NT2/D1 (cell line): ENCODE data around the gene TDRD5.
"Not testable (repeated sequence)": the region's sequence is repeated elsewhere in the genome, so short reads cannot be mapped to it uniquely, and the experiment has no call there.

Experiments used
- DNase-seq: peaks from one replicate; pipeline ENCODE4 v3.0.0-alpha.2; 2011; ENCODE audit warnings: low read depth, low spot score
- H3K27me3 ChIP-seq: 2 replicates; pipeline ENCODE4 v1.6.0; 2011; ENCODE audit warnings: mild to moderate bottlenecking; ENCODE audit not compliant: insufficient read length, insufficient read depth
- H3K36me3 ChIP-seq: 2 replicates; pipeline ENCODE4 v1.6.1; 2011; ENCODE audit warnings: mild to moderate bottlenecking, low read length, mixed read lengths; ENCODE audit not compliant: insufficient read depth, insufficient read length
- H3K4me1 ChIP-seq: 2 replicates; pipeline ENCODE4 v1.5.1; 2011; ENCODE audit not compliant: insufficient read depth, insufficient read length
- H3K4me3 ChIP-seq: 2 replicates; pipeline ENCODE4 v1.5.1; 2011; ENCODE audit warnings: low read depth; ENCODE audit not compliant: insufficient read length
- H3K9ac ChIP-seq: 2 replicates; pipeline ENCODE4 v1.6.0; 2011; ENCODE audit warnings: low read depth; ENCODE audit not compliant: insufficient read length
- H3K9me3 ChIP-seq: 2 replicates; pipeline ENCODE4 v1.5.1; 2011; ENCODE audit warnings: mild to moderate bottlenecking, low read length; ENCODE audit not compliant: insufficient read depth
- SUZ12 ChIP-seq: IDR thresholded peaks from 2 replicates; pipeline ENCODE4 v1.6.1; 2011; ENCODE audit not compliant: insufficient read length, insufficient read depth; ENCODE audit errors: extremely low read depth
- YY1 ChIP-seq: IDR thresholded peaks from 2 replicates; pipeline ENCODE4 v1.6.1; 2011; ENCODE audit not compliant: insufficient read length, insufficient read depth
- ZNF274 ChIP-seq: IDR thresholded peaks from 2 replicates; pipeline ENCODE4 v1.6.1; 2011; ENCODE audit warnings: mild to moderate bottlenecking, low read depth, low read length

Gene TDRD5

DNA sequence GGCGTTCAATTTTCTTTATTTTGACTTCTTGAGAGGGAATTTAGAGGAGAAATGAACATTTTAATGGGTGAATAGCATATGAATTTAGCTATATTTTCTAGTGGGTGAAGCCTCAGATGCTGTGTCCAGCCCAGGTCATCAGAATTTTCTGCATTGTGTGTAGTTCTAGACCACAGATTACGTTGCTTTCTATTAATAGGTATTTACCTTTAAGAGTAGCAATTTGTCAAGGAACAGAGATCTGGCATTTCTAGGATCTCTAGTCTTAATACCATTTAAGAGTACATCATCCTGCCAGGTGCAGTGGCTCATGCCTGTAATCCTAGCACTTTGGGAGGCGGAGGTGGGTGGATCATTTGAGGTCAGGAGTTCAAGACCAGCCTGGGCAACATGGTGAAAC, 20.7 kb downstream of the TDRD5 start:
- Histone ChIP-seq H3K9me3 (no peaks in the 10 kb centered on the region), H3K9ac (no peak overlapping the region), H3K4me1 (no peaks in the 10 kb centered on the region), H3K4me3 (no peak overlapping the region), H3K27me3 (no peaks in the 10 kb centered on the region), H3K36me3 (no peaks in the 10 kb centered on the region)
- no peak for DNase-seq
- TF ChIP-seq ZNF274 (no peak), YY1 (no peak), SUZ12 (no peak)

DNA sequence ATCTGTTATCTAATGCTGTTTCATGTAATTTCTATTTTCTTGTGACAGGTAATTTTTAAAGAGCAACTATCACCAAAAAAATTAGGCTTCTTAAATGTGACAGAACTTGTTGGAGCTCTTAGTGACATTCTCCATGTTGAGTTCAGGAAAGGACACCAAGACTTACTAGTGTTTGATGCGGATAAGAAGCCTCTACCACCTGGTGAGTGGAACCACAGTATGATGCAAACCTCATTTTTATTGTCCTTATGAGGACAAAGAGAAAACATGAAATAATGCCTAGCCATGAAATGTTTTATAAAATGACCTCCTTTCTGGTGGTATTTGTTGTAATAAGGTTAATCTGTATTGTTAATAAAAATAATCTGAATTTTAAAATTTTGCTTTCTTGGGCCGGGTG, 39.1 kb downstream of the TDRD5 start:
- Histone ChIP-seq H3K27me3 (no peaks in the 10 kb centered on the region), H3K4me1 (no peaks in the 10 kb centered on the region), H3K9me3 (no peaks in the 10 kb centered on the region), H3K4me3 (no peak overlapping the region), H3K9ac (no peak overlapping the region), H3K36me3 (no peaks in the 10 kb centered on the region)
- no peak for TF ChIP-seq YY1
- TF ChIP-seq ZNF274: no peak
- TF ChIP-seq SUZ12: no peak
- DNase-seq: no peak

DNA sequence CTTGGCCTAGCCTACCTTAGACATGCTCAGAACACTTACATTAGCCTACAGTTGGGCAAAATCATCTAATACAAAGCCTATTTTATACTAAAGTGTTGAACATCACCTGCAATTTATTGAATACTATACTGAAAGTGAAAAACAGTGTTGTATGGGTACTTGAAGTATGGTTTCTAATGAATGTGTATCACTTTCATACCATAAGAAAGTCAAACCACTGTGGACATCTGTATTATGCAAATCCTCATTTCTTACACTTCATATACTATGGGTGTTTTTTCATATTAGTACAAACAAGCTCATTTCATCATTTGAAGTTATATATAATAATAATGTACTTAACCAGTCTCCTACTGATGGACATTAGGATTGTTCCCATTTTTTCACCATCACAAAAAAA, 41.2 kb downstream of the TDRD5 start:
- no peaks in the 10 kb centered on the region for H3K9me3 ChIP-seq
- H3K27me3 ChIP-seq: no peaks in the 10 kb centered on the region
- no peak overlapping the region for H3K9ac ChIP-seq
- TF ChIP-seq SUZ12: no peak
- DNase-seq: no peak
- H3K36me3 ChIP-seq: no peaks in the 10 kb centered on the region
- H3K4me3 ChIP-seq: no peak overlapping the region
- no peaks in the 10 kb centered on the region for H3K4me1 ChIP-seq

DNA sequence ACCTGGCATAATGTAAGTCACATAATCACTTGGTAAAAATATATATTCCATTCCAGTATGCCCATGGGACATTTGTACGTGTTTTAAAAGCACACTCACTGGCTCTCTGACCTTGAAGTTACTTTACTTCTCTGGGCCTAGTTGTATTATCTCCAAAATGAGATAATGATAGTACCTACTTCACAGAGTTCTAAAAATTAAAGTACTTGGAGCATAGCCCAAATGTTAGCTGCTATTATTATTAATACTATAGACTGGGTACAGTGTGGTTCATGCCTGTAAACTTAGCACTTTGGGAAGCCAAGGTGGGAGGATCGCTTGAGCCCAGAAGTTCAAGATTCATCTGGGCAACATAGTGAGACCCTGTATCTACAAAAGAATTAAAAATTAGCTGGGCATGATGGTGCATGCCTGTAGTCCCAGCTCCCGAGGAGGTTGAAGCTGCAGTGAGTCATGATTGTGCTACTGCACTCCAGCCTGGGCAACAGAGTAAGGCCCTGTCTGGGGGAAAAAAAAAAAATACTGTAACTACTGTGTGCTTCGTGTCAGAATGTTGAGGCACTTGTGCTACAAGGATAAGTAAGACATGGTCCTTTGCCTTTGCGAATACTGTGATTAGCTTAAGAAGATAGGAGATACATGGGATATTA, 45.7 kb downstream of the TDRD5 start:
- H3K9ac ChIP-seq: no peak overlapping the region
- DNase-seq: no peak
- no peaks in the 10 kb centered on the region for H3K9me3 ChIP-seq
- H3K4me1 ChIP-seq: no peaks in the 10 kb centered on the region
- H3K27me3 ChIP-seq: no peaks in the 10 kb centered on the region
- TF ChIP-seq ZNF274: no peak
- TF ChIP-seq YY1: no peak
- no peak for TF ChIP-seq SUZ12
- no peaks in the 10 kb centered on the region for H3K36me3 ChIP-seq
- H3K4me3 ChIP-seq: no peak overlapping the region

DNA sequence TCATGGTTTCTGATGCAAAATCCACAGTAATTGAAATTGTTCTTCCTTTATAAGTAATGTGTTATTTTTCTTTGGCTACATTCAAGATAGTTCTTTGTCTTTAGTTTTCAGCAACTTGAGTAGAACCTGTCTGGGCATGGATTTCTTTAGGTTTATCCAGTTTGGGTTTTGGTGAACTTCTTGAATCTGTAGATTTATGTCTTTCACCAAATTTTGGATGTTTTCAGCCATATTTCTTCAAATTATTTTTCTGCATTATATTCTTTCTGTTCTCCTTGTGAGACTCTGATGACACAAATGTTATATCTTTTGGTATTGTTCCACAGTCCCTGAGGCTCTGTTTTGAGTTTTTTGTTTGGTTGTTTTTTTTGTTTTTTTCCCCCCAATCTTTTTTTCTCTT, 69.4 kb downstream of the TDRD5 start:
- DNase-seq: no peak
- H3K4me3 ChIP-seq: no peak overlapping the region
- H3K27me3 ChIP-seq: no peaks in the 10 kb centered on the region
- H3K4me1 ChIP-seq: no peaks in the 10 kb centered on the region
- H3K9ac ChIP-seq: no peak overlapping the region
- TF ChIP-seq SUZ12 (no peak), YY1 (no peak), ZNF274 (no peak)
- H3K36me3 ChIP-seq: no peaks in the 10 kb centered on the region
- H3K9me3 ChIP-seq: 0 out of 2 replicates have a peak, but pooled peaks cover 5% of the 10 kb centered on the region

DNA sequence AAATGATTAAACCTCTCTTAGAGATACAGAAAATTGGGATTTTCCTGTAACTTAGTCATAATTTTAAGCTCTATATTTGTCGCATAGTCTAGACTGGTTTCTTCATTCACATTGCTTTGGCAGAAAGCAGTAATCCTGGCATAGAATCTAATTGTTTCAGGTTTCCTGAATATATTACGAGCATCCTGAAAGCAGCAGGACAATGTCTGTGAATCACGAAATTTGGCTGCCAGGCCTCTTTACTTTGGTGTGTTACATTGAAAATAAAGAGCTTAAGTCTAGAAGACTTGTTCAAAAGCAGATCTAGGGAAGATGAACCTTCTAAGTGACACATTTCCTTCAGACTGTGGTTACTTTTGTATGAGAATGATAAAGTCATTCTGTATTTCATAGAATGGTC, 72.2 kb downstream of the TDRD5 start:
- DNase-seq: no peak
- no peaks in the 10 kb centered on the region for H3K4me1 ChIP-seq
- H3K27me3 ChIP-seq: no peaks in the 10 kb centered on the region
- H3K9ac ChIP-seq: no peak overlapping the region
- TF ChIP-seq YY1: no peak
- TF ChIP-seq SUZ12: no peak
- TF ChIP-seq ZNF274: no peak
- H3K4me3 ChIP-seq: no peak overlapping the region
- no peaks in the 10 kb centered on the region for H3K36me3 ChIP-seq
- H3K9me3 ChIP-seq: no peaks in the 10 kb centered on the region

DNA sequence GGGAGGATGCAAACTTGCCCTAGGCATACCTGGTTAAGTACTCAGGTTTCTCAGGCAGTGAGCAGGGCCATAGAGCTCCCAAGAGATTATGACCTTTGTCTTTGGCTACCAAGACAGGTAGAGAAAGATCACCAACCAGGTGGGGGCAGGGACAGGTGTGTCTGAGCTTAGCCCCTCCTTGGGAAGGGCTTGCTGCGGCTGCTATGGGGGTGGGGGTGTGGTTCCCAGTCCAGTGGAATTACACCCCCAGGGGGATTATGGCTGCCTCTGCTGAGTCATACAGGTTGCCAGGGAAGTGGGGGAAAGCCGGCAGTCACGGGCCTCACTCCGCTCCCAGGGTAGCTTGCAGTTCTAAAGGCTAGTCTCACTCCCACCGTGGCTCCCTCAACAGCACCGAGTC, 86.2 kb downstream of the TDRD5 start:
- no peak for TF ChIP-seq YY1
- TF ChIP-seq SUZ12: no peak
- no peak for TF ChIP-seq ZNF274
- no peak overlapping the region for H3K4me3 ChIP-seq
- DNase-seq: no peak
- H3K4me1 ChIP-seq: peaks cover 4% of the 10 kb centered on the region
- peaks cover 17% of the 10 kb centered on the region for H3K9me3 ChIP-seq
- H3K27me3 ChIP-seq: no peaks in the 10 kb centered on the region
- H3K9ac ChIP-seq: no peak overlapping the region
- H3K36me3 ChIP-seq: no peaks in the 10 kb centered on the region

DNA sequence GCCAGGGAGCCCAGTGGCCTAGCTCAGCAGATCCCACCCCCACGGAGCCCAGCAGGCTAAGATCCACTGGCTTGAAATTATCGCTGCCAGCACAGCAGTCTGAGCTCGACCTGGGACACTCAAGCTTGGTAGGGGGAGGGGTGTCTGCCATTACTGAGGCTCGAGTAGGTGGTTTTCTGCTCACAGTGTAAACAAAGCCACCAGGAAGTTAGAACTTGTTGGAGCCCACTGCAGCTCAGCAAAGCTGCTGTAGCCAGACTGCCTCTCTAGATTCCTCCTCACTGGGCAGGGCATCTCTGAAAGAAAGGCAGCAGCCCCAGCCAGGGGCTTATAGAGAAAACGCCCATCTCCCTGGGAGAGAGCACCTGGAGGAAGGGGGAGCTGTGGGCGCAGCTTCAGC, 102.9 kb downstream of the TDRD5 start:
- peak; percentile 44 for DNase-seq
- not testable (repeated sequence) for H3K9ac ChIP-seq, H3K27me3 ChIP-seq, H3K4me1 ChIP-seq, H3K36me3 ChIP-seq, H3K4me3 ChIP-seq
- H3K9me3 ChIP-seq: peaks cover 13% of the 10 kb centered on the region; the same call in 1 of the 2 replicates
